ENCODE data around the gene B2M. TPM values are rescaled to one million over a fixed set of nuclear protein-coding genes. Genes with fewer than 3 reads are reported as not detected.
A peak's percentile ranks its signal among the peaks of the same experiment; 100 is the strongest.

Gene B2M
- total and polyA plus RNA-seq, 10 of the 15 experiments (the other 5 are each of a cell fraction or from before 2014, with no cell fraction given), result 2,901 to 22,794 (median 8,374) TPM

DNA sequence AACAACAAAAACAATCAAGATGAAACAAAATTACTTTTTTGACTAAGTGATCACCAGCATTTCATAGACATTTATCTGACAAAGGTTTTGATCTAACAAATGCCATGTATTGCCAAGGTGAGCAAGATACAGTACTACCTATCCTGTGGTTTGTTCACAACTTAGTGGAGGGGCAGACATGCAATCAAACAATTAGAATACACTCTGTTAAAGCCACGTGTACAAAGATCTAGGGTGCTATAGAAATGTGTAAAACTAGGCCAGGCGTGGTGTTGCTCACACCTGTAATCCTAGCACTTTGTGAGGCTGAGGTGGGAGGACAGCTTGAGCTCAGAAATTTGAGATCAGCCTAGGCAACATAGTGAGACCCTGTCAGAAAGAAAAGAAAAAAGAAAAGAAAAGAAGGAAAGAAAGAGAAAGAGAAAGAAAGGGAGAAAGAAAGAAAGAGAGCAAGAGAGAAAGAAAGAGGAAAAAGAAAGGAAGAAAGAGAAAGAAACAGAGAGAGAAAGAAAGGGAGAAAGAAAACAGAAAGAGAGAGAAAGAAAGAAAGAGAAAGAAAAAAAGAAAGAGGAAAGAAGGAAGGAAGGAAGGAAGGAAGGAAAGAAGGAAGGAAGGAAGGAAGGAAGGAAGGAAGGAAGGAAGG, 23.6 kb downstream of the B2M start:
- peak overlapping the region; percentile 81 for H3K27ac ChIP-seq (ENCODE audit: control insufficient read depth, insufficient read depth)
- DNase-seq (ENCODE audit: low read depth, low spot score) (no peak), FAIRE-seq (no peak), ATAC-seq (no peak; the same call in 2 of the 3 replicates)
- ChIA-PET CTCF (interaction anchor here (0.6 to 9.8 kb wide), 16 partner anchors 7 to 187 kb away, joined by 3 to 454 read pairs (median 22); partner anchors contain the start of genes B2M, PATL2 and SPG11), POLR2A (interaction anchor here (0.6 to 13.7 kb wide), 8 partner anchors 17 to 349 kb away, joined by 3 to 718 read pairs (median 6); partner anchors contain the start of genes B2M, PATL2 and SPG11), SMC1A (ENCODE audit: uncharacterized antibody, unreplicated experiment) (interaction anchor here (0.6 to 16.1 kb wide), 19 partner anchors 8 to 434 kb away, joined by 3 to 637 read pairs (median 16); partner anchors contain the start of genes B2M, PATL2 and SPG11), RAD21 (ENCODE audit: unreplicated experiment) (interaction anchor here (0.6 to 19.7 kb wide), 13 partner anchors 7 to 198 kb away, joined by 3 to 680 read pairs (median 16); partner anchors contain the start of genes B2M, EIF3J, PATL2 and SPG11)
- no peaks in the 10 kb centered on the region for H4K20me1 ChIP-seq (ENCODE audit: control insufficient read depth, insufficient read depth)
- H3K4me1 ChIP-seq (ENCODE audit: control insufficient read depth, insufficient read depth, low read length), result peaks cover 33% of the 10 kb centered on the region
- H3K4me3 ChIP-seq, result peak overlapping the region; percentile 30
- peak overlapping the region; percentile 80; the same call in 1 of the 2 replicates for H3K9ac ChIP-seq (ENCODE audit: control insufficient read depth, insufficient read depth, low read length)
- H2AFZ ChIP-seq (ENCODE audit: control insufficient read depth, low read depth, low read length), result no peak overlapping the region; the same call in 1 of the 2 replicates
- H3K27me3 ChIP-seq (replicated peaks in 1 of 2; ENCODE audit: control insufficient read depth in 2 of 2, insufficient read depth in 2 of 2, low read length in 1 of 2), result no peaks in the 10 kb centered on the region
- H3K4me2 ChIP-seq (ENCODE audit: control insufficient read depth, insufficient read depth), result peak overlapping the region; percentile 61
- no TSS peak for BruUV-seq (replicated peaks)
- no peaks in the 10 kb centered on the region for H3K9me3 ChIP-seq (replicated peaks; ENCODE audit: control insufficient read depth, insufficient read depth, low read length)
- WGBS (ENCODE audit: insufficient coverage, insufficient replicate concordance, low lambda C conversion rate, missing lambda C conversion rate), result 21% methylated on average over 2 of the region's 2 CpGs
- intact Hi-C loops (cut with micrococcal nuclease; ENCODE audit: unreplicated experiment) (loop anchor here (5.0 kb wide), 1 partner anchor 143 kb away; no protein-coding TSS in a partner anchor), in situ Hi-C loops (cut with MboI) (loop anchor here (5.0 kb wide), 1 partner anchor 143 kb away; no protein-coding TSS in a partner anchor)
- peaks cover 80% of the 10 kb centered on the region for H3K79me2 ChIP-seq (ENCODE audit: control insufficient read depth, insufficient read depth, low read length)
- peaks cover 0 to 14% of the 10 kb centered on the region in 2 experiments; a peak in 3 of 4 replicates for H3K36me3 ChIP-seq (ENCODE audit: control insufficient read depth in 2 of 2, insufficient read depth in 2 of 2, low read length in 1 of 2)
- TF ChIP-seq CEBPB (IDR thresholded peaks at IDR 0.05; ENCODE audit: borderline replicate concordance in 1 of 2, low read depth in 2 of 2, low read length in 2 of 2) (0 out of 4 replicates have a peak, but pooled peaks of 1 of the 2 experiments have one; percentile 38), HDGF (IDR thresholded peaks at IDR 0.05) (peak; percentile 58; the same call in 1 of the 2 replicates), CBX5 (IDR thresholded peaks at IDR 0.05; ENCODE audit: low read depth) (no peak), SREBF2 (IDR thresholded peaks at IDR 0.05; ENCODE audit: low read length) (no peak), LARP7 (IDR thresholded peaks at IDR 0.05) (no peak), MEF2B (IDR thresholded peaks at IDR 0.05; ENCODE audit: partially characterized antibody, poor library complexity, severe bottlenecking) (no peak), YBX1 (IDR thresholded peaks at IDR 0.05) (peak; percentile 84; the same call in 1 of the 2 replicates), PML (IDR thresholded peaks at IDR 0.05; ENCODE audit: low read length) (no peak), MLLT1 (IDR thresholded peaks at IDR 0.05) (peak; percentile 68; the same call in 1 of the 2 replicates), ZBTB11 (CRISPR knock-in tag; IDR thresholded peaks at IDR 0.05) (no peak), MTA2 (IDR thresholded peaks at IDR 0.05; ENCODE audit: low read depth) (peak; percentile 69; the same call in 1 of the 2 replicates), NBN (IDR thresholded peaks at IDR 0.05) (peak; percentile 85), JUNB (IDR thresholded peaks at IDR 0.05) (no peak; the same call in 1 of the 2 replicates)
- TF ChIP-seq, protein P1, sequence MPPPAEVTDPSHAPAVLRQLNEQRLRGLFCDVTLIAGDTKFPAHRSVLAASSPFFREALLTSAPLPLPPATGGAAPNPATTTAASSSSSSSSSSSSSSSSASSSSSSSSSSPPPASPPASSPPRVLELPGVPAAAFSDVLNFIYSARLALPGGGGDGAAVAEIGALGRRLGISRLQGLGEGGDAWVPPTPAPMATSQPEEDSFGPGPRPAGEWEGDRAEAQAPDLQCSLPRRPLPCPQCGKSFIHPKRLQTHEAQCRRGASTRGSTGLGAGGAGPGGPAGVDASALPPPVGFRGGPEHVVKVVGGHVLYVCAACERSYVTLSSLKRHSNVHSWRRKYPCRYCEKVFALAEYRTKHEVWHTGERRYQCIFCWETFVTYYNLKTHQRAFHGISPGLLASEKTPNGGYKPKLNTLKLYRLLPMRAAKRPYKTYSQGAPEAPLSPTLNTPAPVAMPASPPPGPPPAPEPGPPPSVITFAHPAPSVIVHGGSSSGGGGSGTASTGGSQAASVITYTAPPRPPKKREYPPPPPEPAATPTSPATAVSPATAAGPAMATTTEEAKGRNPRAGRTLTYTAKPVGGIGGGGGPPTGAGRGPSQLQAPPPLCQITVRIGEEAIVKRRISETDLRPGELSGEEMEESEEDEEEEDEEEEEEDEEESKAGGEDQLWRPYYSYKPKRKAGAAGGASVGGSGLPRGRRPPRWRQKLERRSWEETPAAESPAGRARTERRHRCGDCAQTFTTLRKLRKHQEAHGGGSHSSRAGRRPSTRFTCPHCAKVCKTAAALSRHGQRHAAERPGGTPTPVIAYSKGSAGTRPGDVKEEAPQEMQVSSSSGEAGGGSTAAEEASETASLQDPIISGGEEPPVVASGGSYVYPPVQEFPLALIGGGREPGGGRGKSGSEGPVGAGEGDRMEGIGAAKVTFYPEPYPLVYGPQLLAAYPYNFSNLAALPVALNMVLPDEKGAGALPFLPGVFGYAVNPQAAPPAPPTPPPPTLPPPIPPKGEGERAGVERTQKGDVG (CRISPR knock-in tag; IDR thresholded peaks at IDR 0.05), result no peak
